NB4 (cell line): ENCODE results near the gene ZNF468.
"Not testable (repeated sequence)": the region's sequence is repeated elsewhere in the genome, so short reads cannot be mapped to it uniquely, and the experiment has no call there.

Source experiments
- MYC ChIP-seq: IDR thresholded peaks from 2 replicates; pipeline ENCODE4 v1.6.1; 2011; ENCODE audit warnings: low read depth, low read length
- POLR2A ChIP-seq: IDR thresholded peaks from 2 replicates; pipeline ENCODE4 v1.6.1; 2011; ENCODE audit warnings: mild to moderate bottlenecking; ENCODE audit not compliant: insufficient read length; ENCODE audit errors: extremely low read depth
- TF ChIP-seq, protein P1 (sequence below): IDR thresholded peaks from one replicate; pipeline ENCODE4 v1.5.1; 2012; ENCODE audit warnings: low read depth, low read length
- TF ChIP-seq, protein P2 (sequence below): IDR thresholded peaks from 2 replicates; pipeline ENCODE4 v1.6.1; 2011; ENCODE audit warnings: low read depth, low read length

DNA sequence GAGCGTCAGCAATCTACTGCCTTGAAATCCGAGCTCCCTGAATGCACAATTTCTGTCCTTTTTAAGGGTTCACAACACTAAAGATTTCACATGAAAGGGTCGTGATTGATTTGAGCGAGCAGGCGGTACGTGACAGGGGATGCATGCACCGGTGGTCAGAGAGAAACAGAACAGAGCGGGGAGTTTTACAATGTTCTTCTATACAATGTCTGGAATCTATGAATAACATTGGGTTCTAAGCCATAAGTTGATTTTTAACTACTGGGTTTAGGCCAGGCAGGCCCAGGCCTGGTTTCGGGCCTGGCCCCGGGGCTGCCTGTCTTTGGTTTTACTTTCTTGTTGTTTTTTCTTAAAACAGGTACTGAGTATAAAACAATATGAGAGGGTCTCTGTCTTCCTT, 41.2 kb upstream of the ZNF468 start:
- TF ChIP-seq, protein P1, sequence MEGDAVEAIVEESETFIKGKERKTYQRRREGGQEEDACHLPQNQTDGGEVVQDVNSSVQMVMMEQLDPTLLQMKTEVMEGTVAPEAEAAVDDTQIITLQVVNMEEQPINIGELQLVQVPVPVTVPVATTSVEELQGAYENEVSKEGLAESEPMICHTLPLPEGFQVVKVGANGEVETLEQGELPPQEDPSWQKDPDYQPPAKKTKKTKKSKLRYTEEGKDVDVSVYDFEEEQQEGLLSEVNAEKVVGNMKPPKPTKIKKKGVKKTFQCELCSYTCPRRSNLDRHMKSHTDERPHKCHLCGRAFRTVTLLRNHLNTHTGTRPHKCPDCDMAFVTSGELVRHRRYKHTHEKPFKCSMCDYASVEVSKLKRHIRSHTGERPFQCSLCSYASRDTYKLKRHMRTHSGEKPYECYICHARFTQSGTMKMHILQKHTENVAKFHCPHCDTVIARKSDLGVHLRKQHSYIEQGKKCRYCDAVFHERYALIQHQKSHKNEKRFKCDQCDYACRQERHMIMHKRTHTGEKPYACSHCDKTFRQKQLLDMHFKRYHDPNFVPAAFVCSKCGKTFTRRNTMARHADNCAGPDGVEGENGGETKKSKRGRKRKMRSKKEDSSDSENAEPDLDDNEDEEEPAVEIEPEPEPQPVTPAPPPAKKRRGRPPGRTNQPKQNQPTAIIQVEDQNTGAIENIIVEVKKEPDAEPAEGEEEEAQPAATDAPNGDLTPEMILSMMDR: not testable (repeated sequence)
- TF ChIP-seq MYC, POLR2A: not testable (repeated sequence)
- TF ChIP-seq, protein P2, sequence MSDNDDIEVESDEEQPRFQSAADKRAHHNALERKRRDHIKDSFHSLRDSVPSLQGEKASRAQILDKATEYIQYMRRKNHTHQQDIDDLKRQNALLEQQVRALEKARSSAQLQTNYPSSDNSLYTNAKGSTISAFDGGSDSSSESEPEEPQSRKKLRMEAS: not testable (repeated sequence)
